ENCODE results near the gene TNFSF12. TPM values are rescaled to one million over a fixed set of nuclear protein-coding genes. Genes with fewer than 3 reads are reported as not detected.

The TNFSF12 gene
- total and polyA plus RNA-seq, 9 of the 15 experiments (the other 6 are each of a cell fraction or from before 2014, with no cell fraction given), result 0.03 to 0.95 (median 0.19) TPM; not detected in 3

DNA sequence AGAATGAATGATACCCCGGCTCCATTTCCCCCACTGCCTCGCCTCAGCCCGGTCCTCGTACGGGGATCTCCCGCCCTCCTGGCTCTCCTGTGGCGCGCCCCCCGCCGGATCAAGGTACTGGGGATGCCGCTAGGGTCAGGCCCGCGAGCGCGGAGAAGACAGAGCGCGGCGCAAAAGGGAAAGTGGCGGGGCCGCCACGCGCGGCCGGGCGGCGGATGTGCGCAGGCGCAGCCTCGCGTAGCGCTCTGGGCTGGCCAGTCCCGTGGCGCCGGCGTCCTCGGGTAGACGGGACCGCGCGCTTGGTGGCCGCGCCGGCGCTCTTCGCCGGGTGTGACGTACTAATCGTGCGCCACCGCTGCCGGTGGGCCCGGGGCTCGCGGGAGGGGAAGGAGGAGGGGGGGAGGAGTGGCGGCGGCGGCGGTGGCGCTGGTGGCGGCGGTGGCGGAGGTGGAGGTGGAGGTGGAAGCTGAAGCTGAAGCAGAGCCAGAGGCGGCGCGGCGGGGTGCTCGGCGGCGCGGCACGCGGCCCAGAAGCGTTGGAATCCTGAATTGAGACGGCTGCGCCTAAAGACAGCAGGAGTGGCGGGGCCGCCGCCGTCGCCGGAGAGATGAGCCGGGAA, 12.8 kb downstream of the TNFSF12 start, which contains the start of gene SENP3 (continued):
- TF ChIP-seq, protein P1, sequence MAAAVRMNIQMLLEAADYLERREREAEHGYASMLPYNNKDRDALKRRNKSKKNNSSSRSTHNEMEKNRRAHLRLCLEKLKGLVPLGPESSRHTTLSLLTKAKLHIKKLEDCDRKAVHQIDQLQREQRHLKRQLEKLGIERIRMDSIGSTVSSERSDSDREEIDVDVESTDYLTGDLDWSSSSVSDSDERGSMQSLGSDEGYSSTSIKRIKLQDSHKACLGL (CRISPR knock-in tag; IDR thresholded peaks at IDR 0.05; ENCODE audit: borderline replicate concordance, poor library complexity, severe bottlenecking), result no peak
- TF ChIP-seq, protein P2, sequence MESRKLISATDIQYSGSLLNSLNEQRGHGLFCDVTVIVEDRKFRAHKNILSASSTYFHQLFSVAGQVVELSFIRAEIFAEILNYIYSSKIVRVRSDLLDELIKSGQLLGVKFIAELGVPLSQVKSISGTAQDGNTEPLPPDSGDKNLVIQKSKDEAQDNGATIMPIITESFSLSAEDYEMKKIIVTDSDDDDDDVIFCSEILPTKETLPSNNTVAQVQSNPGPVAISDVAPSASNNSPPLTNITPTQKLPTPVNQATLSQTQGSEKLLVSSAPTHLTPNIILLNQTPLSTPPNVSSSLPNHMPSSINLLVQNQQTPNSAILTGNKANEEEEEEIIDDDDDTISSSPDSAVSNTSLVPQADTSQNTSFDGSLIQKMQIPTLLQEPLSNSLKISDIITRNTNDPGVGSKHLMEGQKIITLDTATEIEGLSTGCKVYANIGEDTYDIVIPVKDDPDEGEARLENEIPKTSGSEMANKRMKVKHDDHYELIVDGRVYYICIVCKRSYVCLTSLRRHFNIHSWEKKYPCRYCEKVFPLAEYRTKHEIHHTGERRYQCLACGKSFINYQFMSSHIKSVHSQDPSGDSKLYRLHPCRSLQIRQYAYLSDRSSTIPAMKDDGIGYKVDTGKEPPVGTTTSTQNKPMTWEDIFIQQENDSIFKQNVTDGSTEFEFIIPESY (CRISPR knock-in tag; IDR thresholded peaks at IDR 0.05), result no peak
- TF ChIP-seq, protein P3, sequence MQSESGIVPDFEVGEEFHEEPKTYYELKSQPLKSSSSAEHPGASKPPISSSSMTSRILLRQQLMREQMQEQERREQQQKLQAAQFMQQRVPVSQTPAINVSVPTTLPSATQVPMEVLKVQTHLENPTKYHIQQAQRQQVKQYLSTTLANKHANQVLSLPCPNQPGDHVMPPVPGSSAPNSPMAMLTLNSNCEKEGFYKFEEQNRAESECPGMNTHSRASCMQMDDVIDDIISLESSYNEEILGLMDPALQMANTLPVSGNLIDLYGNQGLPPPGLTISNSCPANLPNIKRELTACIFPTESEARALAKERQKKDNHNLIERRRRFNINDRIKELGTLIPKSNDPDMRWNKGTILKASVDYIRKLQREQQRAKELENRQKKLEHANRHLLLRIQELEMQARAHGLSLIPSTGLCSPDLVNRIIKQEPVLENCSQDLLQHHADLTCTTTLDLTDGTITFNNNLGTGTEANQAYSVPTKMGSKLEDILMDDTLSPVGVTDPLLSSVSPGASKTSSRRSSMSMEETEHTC (IDR thresholded peaks at IDR 0.05), result peak; percentile 22; the same call in 1 of the 2 replicates
- TF ChIP-seq, protein P4, sequence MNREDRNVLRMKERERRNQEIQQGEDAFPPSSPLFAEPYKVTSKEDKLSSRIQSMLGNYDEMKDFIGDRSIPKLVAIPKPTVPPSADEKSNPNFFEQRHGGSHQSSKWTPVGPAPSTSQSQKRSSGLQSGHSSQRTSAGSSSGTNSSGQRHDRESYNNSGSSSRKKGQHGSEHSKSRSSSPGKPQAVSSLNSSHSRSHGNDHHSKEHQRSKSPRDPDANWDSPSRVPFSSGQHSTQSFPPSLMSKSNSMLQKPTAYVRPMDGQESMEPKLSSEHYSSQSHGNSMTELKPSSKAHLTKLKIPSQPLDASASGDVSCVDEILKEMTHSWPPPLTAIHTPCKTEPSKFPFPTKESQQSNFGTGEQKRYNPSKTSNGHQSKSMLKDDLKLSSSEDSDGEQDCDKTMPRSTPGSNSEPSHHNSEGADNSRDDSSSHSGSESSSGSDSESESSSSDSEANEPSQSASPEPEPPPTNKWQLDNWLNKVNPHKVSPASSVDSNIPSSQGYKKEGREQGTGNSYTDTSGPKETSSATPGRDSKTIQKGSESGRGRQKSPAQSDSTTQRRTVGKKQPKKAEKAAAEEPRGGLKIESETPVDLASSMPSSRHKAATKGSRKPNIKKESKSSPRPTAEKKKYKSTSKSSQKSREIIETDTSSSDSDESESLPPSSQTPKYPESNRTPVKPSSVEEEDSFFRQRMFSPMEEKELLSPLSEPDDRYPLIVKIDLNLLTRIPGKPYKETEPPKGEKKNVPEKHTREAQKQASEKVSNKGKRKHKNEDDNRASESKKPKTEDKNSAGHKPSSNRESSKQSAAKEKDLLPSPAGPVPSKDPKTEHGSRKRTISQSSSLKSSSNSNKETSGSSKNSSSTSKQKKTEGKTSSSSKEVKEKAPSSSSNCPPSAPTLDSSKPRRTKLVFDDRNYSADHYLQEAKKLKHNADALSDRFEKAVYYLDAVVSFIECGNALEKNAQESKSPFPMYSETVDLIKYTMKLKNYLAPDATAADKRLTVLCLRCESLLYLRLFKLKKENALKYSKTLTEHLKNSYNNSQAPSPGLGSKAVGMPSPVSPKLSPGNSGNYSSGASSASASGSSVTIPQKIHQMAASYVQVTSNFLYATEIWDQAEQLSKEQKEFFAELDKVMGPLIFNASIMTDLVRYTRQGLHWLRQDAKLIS (CRISPR knock-in tag; IDR thresholded peaks at IDR 0.05), result no peak
- TF ChIP-seq MYC (IDR thresholded peaks at IDR 0.05; ENCODE audit: low read depth, low read length), result peak; percentile 85
- TF ChIP-seq MYC (CRISPR knock-in tag; IDR thresholded peaks at IDR 0.05; ENCODE audit: borderline replicate concordance, low read depth), result no peak
- no peak for TF ChIP-seq BRF1 (IDR thresholded peaks at IDR 0.05; ENCODE audit: borderline replicate concordance, extremely low read depth, insufficient read length)
- no peak for TF ChIP-seq ZNF23 (CRISPR knock-in tag; IDR thresholded peaks at IDR 0.05)
- TF ChIP-seq TCF3 (CRISPR knock-in tag; IDR thresholded peaks at IDR 0.05), result no peak
- no peak for TF ChIP-seq CREBBP (IDR thresholded peaks at IDR 0.05; ENCODE audit: low read depth, low read length)
- no peak for TF ChIP-seq CCAR2 (IDR thresholded peaks at IDR 0.05; ENCODE audit: low read depth, low read length)
- no peak for TF ChIP-seq ZNF3 (CRISPR knock-in tag; IDR thresholded peaks at IDR 0.05)
- TF ChIP-seq ZFP36 (IDR thresholded peaks at IDR 0.05; ENCODE audit: low read depth, low read length, partially characterized antibody), result no peak
- TF ChIP-seq, protein P5, sequence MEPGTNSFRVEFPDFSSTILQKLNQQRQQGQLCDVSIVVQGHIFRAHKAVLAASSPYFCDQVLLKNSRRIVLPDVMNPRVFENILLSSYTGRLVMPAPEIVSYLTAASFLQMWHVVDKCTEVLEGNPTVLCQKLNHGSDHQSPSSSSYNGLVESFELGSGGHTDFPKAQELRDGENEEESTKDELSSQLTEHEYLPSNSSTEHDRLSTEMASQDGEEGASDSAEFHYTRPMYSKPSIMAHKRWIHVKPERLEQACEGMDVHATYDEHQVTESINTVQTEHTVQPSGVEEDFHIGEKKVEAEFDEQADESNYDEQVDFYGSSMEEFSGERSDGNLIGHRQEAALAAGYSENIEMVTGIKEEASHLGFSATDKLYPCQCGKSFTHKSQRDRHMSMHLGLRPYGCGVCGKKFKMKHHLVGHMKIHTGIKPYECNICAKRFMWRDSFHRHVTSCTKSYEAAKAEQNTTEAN (CRISPR knock-in tag; IDR thresholded peaks at IDR 0.05), result no peak
- no peak for TF ChIP-seq RBM39 (optimal IDR thresholded peaks at IDR 0.05; ENCODE audit: low read depth, low read length)
- TF ChIP-seq ELF1 (tag; IDR thresholded peaks at IDR 0.05), result no peak
